ENCODE measurements around the gene LPCAT3. TPM values are rescaled to one million over a fixed set of nuclear protein-coding genes. Genes with fewer than 3 reads are reported as not detected.
A peak's percentile ranks its signal among the peaks of the same experiment; 100 is the strongest.
"Not testable (repeated sequence)": the region's sequence is repeated elsewhere in the genome, so short reads cannot be mapped to it uniquely, and the experiment has no call there.

Gene LPCAT3, protein sequence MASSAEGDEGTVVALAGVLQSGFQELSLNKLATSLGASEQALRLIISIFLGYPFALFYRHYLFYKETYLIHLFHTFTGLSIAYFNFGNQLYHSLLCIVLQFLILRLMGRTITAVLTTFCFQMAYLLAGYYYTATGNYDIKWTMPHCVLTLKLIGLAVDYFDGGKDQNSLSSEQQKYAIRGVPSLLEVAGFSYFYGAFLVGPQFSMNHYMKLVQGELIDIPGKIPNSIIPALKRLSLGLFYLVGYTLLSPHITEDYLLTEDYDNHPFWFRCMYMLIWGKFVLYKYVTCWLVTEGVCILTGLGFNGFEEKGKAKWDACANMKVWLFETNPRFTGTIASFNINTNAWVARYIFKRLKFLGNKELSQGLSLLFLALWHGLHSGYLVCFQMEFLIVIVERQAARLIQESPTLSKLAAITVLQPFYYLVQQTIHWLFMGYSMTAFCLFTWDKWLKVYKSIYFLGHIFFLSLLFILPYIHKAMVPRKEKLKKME
- total RNA-seq: 10 to 100 TPM; 28.3 to 29.0 TPM

DNA sequence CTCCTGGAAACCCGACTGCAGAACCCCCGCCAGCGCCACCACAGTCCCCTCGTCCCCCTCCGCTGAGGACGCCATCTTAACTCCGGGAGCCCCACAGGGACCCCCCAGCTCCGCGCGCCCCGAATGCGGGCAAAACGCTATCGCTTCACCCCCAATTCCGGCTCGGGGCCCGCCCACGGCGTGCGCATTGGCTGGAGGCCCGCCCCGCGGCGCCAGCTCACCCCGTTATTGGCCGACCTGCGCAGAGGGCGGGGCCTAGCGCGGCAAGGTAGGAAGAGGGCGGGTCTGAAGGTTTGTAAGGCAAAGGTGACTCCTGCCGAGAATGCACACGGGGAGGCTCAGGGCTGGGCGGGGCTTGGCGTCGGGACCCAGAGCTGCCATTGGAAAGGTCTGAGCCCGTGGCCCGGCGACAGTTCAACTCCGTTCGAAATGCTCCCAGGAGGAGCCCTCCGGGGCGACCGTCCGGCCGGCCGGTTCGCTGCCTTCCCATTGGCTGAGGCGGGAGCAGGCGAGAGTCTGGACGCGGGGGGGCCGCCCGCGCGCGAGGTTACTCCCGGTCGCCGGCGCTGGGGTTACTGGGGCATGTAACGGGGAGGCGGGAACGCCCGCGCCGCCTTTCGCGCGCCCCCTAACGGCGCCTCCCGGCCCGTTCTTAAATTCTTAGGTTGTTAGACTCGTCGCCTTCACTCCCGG lies at the start of gene LPCAT3:
Gene LPCAT3 (minus strand): TSS at position 127 of the 693 bp plus-strand sequence. CDS start 52 bp downstream, at position 75.
- ATAC-seq (replicated peaks in 1 of 2): peak; percentile 95 to 97
- Mint-ChIP-seq H3K9me3 (no peaks in the 10 kb centered on the region), H3K4me3 (peak within 1 kb of the TSS; percentile 84 to 89), H3K27ac (peak within 1 kb of the TSS; percentile 92), H3K36me3 (ENCODE audit: insufficient read depth in 2 of 2) (peaks cover 2 to 3% of the 10 kb centered on the region in 2 donors), H3K27me3 (ENCODE audit: low read depth) (no peaks in the 10 kb centered on the region), H3K4me1 (ENCODE audit: low read depth) (peaks cover 43% of the 10 kb centered on the region)
- DNase-seq: peak; percentile 98 to 99

DNA sequence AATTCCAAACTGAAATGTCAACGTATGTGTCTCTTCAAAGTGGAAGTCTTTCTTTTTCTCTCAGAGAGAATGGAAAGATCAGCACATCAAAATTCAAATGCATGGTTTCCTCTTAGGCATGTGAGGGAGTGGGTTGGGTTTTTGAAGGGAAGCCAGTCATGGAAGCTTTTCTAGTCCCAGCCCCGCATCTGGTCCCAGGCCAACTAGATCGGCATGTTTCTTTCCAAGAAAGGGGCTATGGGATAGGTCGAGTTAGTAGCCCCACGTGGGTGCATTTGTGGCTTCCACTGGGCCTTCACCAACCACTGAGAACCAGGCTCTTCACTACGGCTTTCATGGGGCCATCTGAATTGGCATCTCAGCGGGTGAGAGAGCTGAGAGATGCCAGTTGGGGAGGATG lies 48.8 kb upstream of the LPCAT3 start:
- Mint-ChIP-seq H3K27me3 (ENCODE audit: low read depth) (no peaks in the 10 kb centered on the region), H3K36me3 (ENCODE audit: insufficient read depth in 2 of 2) (no peaks in the 10 kb centered on the region), H3K9me3 (no peaks in the 10 kb centered on the region), H3K27ac (no peak overlapping the region), H3K4me3 (no peak overlapping the region), H3K4me1 (ENCODE audit: low read depth) (no peaks in the 10 kb centered on the region)
- ATAC-seq (replicated peaks in 1 of 2) (no peak), DNase-seq (no peak)

DNA sequence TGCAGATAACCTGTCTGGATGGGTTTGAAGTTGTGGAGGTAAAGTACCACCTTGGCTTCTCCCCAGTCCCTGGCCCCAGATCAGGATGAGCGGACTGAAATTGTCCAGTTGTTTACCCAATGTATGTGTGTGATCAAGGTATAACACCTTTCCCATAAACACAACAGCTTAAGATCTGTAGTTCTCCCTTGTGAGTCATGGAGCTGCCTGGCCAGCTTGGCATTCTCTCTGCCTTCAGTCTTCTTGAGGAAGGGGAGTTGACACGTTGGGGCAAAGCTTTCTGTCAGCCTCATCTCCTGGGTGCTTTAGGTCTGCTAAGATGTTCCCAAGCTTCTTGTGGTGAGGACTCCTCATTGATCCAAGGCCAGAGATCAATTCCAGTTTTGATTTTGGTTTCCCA lies 48.3 kb upstream of the LPCAT3 start:
- DNase-seq: no peak
- no peaks in the 10 kb centered on the region for H3K4me1 Mint-ChIP-seq (ENCODE audit: low read depth)
- H3K9me3 Mint-ChIP-seq: no peaks in the 10 kb centered on the region
- no peaks in the 10 kb centered on the region for H3K36me3 Mint-ChIP-seq (ENCODE audit: insufficient read depth in 2 of 2)
- no peak for ATAC-seq (replicated peaks in 1 of 2)
- H3K4me3 Mint-ChIP-seq: no peak overlapping the region
- H3K27me3 Mint-ChIP-seq (ENCODE audit: low read depth): no peaks in the 10 kb centered on the region
- H3K27ac Mint-ChIP-seq: no peak overlapping the region

DNA sequence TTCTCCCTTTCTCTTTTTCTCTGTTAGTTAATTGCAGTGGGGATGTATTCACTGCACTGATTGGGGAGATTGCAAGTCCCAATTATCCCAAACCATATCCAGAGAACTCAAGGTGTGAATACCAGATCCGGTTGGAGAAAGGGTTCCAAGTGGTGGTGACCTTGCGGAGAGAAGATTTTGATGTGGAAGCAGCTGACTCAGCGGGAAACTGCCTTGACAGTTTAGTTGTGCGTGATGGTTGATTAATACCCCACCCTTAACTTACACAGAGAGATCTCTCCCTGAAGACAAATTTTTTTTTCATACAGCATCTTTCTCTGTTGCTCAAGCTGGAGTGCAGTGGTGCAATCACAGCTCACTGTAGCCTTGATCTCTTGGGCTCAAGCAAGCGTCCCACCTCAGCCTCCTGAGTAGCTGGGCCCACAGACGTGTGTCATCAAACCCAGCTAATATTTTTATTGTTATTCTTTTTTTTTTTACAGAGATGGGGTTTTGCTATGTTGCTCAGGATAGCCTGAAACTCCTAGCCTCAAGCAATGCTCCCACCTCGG lies 46.9 kb upstream of the LPCAT3 start:
- Mint-ChIP-seq H3K36me3 (ENCODE audit: insufficient read depth in 2 of 2) (no peaks in the 10 kb centered on the region), H3K27ac (no peak overlapping the region), H3K4me1 (ENCODE audit: low read depth) (no peaks in the 10 kb centered on the region), H3K4me3 (no peak overlapping the region), H3K27me3 (ENCODE audit: low read depth) (peaks cover 5% of the 10 kb centered on the region), H3K9me3 (no peaks in the 10 kb centered on the region)
- no peak for ATAC-seq (replicated peaks in 1 of 2)
- DNase-seq: no peak

DNA sequence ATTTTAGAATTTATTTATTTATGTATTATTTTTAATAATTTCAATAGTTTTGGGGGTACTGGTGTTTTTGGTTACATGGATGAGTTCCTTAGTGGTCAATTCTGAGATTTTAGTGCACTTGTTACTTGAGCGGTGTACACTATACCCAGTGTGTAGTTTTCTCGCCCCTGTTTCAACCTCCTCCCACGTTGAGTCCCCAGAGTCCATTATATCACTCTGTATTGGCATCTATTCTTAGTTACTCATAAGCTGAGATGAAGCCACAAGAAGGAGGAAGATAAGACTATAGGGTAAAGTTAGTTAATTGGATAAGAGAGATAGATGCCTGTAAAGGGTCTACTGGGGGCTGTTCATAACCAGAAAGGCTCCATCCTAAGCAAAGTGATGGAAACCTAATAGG lies 46.2 kb upstream of the LPCAT3 start:
- H3K4me1 Mint-ChIP-seq (ENCODE audit: low read depth): no peaks in the 10 kb centered on the region
- ATAC-seq (replicated peaks in 1 of 2) (no peak), DNase-seq (no peak)
- H3K9me3 Mint-ChIP-seq: no peaks in the 10 kb centered on the region
- H3K36me3 Mint-ChIP-seq (ENCODE audit: insufficient read depth in 2 of 2): no peaks in the 10 kb centered on the region
- H3K4me3 Mint-ChIP-seq: no peak overlapping the region
- H3K27me3 Mint-ChIP-seq (ENCODE audit: low read depth): peaks cover 5% of the 10 kb centered on the region
- no peak overlapping the region for H3K27ac Mint-ChIP-seq

DNA sequence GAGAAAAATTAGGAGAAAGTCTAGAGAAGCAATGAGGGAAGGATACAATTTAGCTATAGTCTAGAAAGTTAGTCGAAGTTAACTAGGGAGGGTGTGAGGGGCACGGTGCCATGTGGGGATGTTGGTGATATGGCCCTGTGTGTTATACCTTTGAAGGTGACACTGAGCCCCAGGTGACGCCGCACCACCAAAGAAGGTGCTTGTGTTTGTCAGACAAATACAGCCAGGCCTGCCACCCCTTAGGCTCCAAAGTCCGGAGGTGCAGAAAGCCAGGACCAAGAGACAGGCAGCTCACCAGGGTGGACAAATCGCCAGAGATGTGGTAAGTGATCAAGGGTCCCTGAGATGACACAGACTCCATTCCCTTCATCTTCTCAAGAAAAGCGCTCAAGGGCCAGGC lies 43.3 kb upstream of the LPCAT3 start:
- no peak overlapping the region for H3K27ac Mint-ChIP-seq
- H3K4me1 Mint-ChIP-seq (ENCODE audit: low read depth): no peaks in the 10 kb centered on the region
- no peaks in the 10 kb centered on the region for H3K9me3 Mint-ChIP-seq
- ATAC-seq (replicated peaks in 1 of 2): no peak
- no peak for DNase-seq
- H3K4me3 Mint-ChIP-seq: no peak overlapping the region
- H3K27me3 Mint-ChIP-seq (ENCODE audit: low read depth): peaks cover 11% of the 10 kb centered on the region
- H3K36me3 Mint-ChIP-seq (ENCODE audit: insufficient read depth in 2 of 2): no peaks in the 10 kb centered on the region

DNA sequence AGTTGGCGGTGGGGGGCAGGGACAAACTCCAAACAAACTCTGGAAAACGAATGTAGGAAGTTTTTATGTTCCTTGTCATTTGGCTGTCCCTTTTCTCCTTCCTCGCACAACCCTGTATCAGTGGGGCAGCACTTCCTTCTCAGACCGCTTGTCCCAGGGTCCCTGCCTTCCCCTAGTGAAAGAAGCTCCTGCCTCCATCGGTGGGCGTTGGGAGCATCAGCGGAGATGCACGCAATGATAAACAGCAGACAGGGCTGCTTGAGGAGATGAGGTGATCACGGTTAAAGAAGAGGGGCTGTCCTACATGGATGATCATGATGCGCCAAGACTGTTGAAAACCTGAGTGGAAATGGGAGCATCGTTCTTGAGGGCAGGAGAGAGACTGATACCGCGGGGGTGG lies 42.9 kb upstream of the LPCAT3 start:
- Mint-ChIP-seq H3K27me3 (ENCODE audit: low read depth) (peaks cover 11% of the 10 kb centered on the region), H3K27ac (no peak overlapping the region), H3K36me3 (ENCODE audit: insufficient read depth in 2 of 2) (no peaks in the 10 kb centered on the region), H3K4me1 (ENCODE audit: low read depth) (no peaks in the 10 kb centered on the region), H3K4me3 (no peak overlapping the region), H3K9me3 (no peaks in the 10 kb centered on the region)
- no peak for DNase-seq
- ATAC-seq (replicated peaks in 1 of 2): no peak

DNA sequence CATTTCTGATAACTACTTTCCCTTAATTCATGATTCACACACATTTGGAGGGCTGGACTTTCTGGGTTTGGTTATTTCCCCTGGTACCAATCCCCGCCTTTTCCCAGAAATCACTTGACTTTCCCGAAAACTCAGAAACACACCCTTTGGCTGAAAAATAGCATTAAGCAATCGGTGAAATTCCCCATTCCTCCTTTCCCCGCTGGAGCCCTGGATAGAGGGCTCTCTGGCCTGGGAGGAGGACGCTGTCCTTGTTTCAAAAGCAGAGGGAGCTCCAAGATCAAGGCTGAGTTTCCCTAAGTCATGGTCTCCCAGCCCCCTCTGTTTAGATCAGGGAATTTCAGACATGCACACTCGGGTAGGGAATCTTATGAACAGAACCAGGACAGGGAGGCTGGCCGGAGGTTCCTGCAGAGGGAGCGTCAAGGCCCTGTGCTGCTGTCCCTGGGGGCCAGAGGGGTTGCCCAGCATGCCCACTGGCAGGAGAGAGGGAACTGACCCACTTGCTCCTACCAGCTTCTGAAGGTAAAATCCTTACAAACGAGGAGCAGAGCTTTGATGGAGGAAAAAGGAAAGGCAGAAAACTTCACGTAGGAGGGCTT lies 42.2 kb upstream of the LPCAT3 start, which contains the start of gene C1S:
Gene C1S (plus strand): TSS at position 366 of the 602 bp plus-strand sequence. CDS start 1,195 bp downstream, outside the sequence.
- DNase-seq: no peak
- no peaks in the 10 kb centered on the region for H3K4me1 Mint-ChIP-seq (ENCODE audit: low read depth)

DNA sequence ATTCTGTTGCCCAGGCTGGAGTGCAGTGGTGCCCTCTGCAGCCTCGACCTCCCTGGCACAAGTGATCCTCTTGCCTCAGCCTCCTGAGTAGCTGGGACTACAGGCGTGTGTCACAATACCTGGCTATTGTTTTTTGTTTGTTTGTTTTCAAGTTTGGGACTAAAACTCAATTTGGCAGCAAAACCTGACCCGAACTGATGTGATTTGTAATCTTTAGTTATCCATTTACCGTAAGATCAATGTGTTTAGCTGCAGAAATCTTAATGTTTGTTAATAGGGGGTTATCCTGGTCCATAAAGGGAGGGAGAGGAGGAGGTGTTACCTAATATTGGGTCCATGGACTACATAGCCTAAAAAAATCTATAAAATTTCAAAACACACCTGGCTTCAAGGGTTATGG lies 41.5 kb upstream of the LPCAT3 start:
- no peak for ATAC-seq (replicated peaks in 1 of 2)
- H3K27me3 Mint-ChIP-seq (ENCODE audit: low read depth): peaks cover 11% of the 10 kb centered on the region
- no peaks in the 10 kb centered on the region for H3K9me3 Mint-ChIP-seq
- no peaks in the 10 kb centered on the region for H3K4me1 Mint-ChIP-seq (ENCODE audit: low read depth)
- DNase-seq: no peak
- no peak overlapping the region for H3K27ac Mint-ChIP-seq
- H3K4me3 Mint-ChIP-seq: no peak overlapping the region
- H3K36me3 Mint-ChIP-seq (ENCODE audit: insufficient read depth in 2 of 2): no peaks in the 10 kb centered on the region

More for the DNA sequence above, 42.2 kb upstream of the LPCAT3 start, which contains the start of gene C1S:
- ATAC-seq (replicated peaks in 1 of 2): no peak
- Mint-ChIP-seq H3K9me3 (no peaks in the 10 kb centered on the region), H3K36me3 (ENCODE audit: insufficient read depth in 2 of 2) (no peaks in the 10 kb centered on the region), H3K4me3 (no peak within 1 kb of the TSS), H3K27me3 (ENCODE audit: low read depth) (peaks cover 11% of the 10 kb centered on the region), H3K27ac (no peak within 1 kb of the TSS)

DNA sequence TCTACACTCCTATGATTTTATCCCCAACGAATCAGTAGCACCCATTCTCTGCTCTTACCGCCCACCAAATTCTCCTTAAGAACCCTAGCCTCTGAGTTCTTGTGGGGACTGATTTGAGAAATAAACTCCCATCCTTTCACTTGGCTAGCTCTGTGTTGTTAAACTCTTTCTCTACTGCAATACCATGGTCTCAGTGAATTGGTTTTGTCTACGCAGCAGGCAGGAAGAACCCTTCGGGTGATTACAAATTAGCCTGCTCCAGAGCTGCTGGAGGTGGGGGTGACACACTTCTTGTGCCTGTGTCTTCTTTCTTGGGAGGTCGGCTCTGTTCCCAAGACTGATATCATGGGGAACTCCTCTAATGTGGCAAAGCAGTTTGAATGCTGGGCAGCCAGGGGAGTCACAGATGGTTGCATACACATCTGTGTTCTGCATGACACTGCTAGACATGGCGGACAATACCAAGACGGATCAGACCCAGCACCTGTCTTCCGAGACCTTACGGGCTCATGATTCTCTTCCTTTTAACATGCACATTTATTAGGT lies 40.6 kb upstream of the LPCAT3 start:
- no peaks in the 10 kb centered on the region for H3K36me3 Mint-ChIP-seq (ENCODE audit: insufficient read depth in 2 of 2)
- no peak for DNase-seq
- ATAC-seq (replicated peaks in 1 of 2): no peak
- no peaks in the 10 kb centered on the region for H3K9me3 Mint-ChIP-seq
- no peak overlapping the region for H3K4me3 Mint-ChIP-seq
- no peak overlapping the region for H3K27ac Mint-ChIP-seq
- peaks cover 11% of the 10 kb centered on the region for H3K27me3 Mint-ChIP-seq (ENCODE audit: low read depth)
- H3K4me1 Mint-ChIP-seq (ENCODE audit: low read depth): no peaks in the 10 kb centered on the region

DNA sequence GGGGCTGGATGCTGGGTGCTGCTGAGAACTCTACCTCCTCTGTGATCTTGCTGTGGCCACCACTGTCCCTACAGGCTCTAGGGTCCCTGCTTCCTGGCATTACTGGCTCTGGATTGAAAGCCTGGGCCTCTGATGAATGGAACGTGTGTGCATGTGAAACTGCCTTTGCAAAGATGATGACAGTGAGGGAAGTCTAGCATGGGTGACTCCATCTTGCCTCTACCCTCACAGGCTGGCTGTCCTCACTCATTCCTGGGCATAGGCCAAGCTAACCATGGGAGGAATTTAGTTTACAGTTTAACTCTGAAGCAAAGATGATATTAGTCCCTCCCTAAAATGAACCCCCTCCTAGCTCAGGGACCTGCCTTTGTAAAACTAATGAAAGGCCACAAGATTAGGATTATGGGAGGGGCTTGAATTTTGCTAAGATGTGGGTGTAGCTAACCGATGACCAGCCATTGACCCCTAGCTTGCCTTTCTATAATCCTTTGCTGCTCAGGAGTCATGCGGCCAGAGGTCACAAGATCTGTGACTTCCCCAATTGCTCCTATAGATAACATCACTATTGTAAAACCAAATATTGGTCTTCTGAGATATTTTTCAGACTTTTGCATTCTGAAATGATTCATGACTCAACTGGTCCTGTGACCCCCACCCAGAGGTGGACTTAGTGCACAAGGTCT lies 40.0 kb upstream of the LPCAT3 start:
- Mint-ChIP-seq H3K4me3 (no peak overlapping the region), H3K4me1 (ENCODE audit: low read depth) (no peaks in the 10 kb centered on the region), H3K9me3 (no peaks in the 10 kb centered on the region), H3K36me3 (ENCODE audit: insufficient read depth in 2 of 2) (no peaks in the 10 kb centered on the region), H3K27ac (no peak overlapping the region), H3K27me3 (ENCODE audit: low read depth) (peaks cover 11% of the 10 kb centered on the region)
- DNase-seq (no peak), ATAC-seq (replicated peaks in 1 of 2) (no peak)

DNA sequence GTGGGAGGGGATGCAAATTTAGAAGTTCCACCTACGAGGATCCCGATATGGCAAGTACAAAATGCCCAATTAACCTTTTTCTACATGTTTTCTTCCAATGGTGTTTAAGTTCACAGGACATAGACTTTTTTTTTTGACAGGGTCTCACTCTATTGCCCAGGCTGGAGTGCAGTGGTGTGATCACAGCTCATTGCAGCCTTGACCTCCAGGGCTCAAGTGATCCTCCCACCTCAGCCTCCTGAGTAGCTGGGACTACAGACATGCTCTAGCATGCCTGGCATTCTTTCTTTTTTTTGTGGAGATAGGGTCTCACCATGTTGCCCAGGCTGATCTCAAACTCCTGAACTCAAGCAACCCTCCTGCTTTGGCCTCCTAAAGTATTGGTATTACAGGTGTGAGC lies 37.5 kb upstream of the LPCAT3 start:
- not testable (repeated sequence) for H3K36me3 Mint-ChIP-seq (ENCODE audit: insufficient read depth in 2 of 2); H3K27ac Mint-ChIP-seq; DNase-seq; H3K27me3 Mint-ChIP-seq (ENCODE audit: low read depth); ATAC-seq (replicated peaks in 1 of 2); H3K4me1 Mint-ChIP-seq (ENCODE audit: low read depth); H3K4me3 Mint-ChIP-seq; H3K9me3 Mint-ChIP-seq

Measured in activated T-cell treated with anti-CD3 and anti-CD28 coated beads, Interleukin-2, amount 50 U/mL, for 72 hours (primary cell).